Measurements from ENCODE around the gene PDE2A.

GRCh38 chr11:72647882-72648281, 26.3 kb downstream of the PDE2A start:
- TF ChIP-seq EZH2phosphoT487 (IDR thresholded peaks at IDR 0.05; ENCODE audit: low read depth, severe bottlenecking, unreplicated experiment): no peak
- TF ChIP-seq CTCF (IDR thresholded peaks at IDR 0.05; ENCODE audit: poor library complexity): no peak
- no peak for TF ChIP-seq EZH2 (IDR thresholded peaks at IDR 0.05; ENCODE audit: borderline replicate concordance)
